HepG2 (cell line): ENCODE results near the gene TCN1. TPM values are rescaled to one million over a fixed set of nuclear protein-coding genes. Genes with fewer than 3 reads are reported as not detected.

ENCODE experiments used
- ATAC-seq: fragments of 200-7000 bp; cut with Tn5 transposase; 3 replicates; pipeline ENCODE4 v1.9.1; 2020; ENCODE audit warnings: mild to moderate bottlenecking, moderate library complexity
- BruUV-seq: library from RNA; stranded (reverse); fragments of 400-500 nt; replicated peaks from 2 replicates; lab custom pipeline; 2021; lab: Mats Ljungman, UMichigan
- CTCF ChIA-PET: fragments of 300-600 bp; formaldehyde crosslinking; extraction: SDS; loops from one replicate; lab custom pipeline; 2021; ENCODE audit warnings: low total read pairs, inconsistent platforms, low intra/inter-chr PET ratio; lab: Yijun Ruan, JAX
- POLR2A ChIA-PET: fragments of 350-600 bp; sonication (Branson Sonifier 250); formaldehyde crosslinking; loops from one replicate; lab custom pipeline; 2020; ENCODE audit warnings: antibody characterized with exemption, inconsistent platforms; lab: Yijun Ruan, JAX
- DNase-seq: peaks from one replicate; pipeline ENCODE4 v3.0.0-alpha.2; 2015; ENCODE audit warnings: low spot score
- FAIRE-seq: peaks from 3 replicates; lab custom pipeline; 2011; peaks lifted over from hg19 to GRCh38; lab: Jason Lieb, UNC
- H2AFZ ChIP-seq: one replicate; pipeline ENCODE4 v1.6.1; 2011; ENCODE audit warnings: low read length, inconsistent platforms
- H3K27ac ChIP-seq: fragments of 300-600 bp; 3 replicates; pipeline ENCODE4 v1.8.0; 2011; ENCODE audit warnings: mixed run types, mild to moderate bottlenecking, mixed read lengths, low read length, inconsistent platforms; ENCODE audit not compliant: insufficient read depth; ENCODE audit errors: extremely low read length
- H3K27me3 ChIP-seq, 2 experiments: fragments of 200-600 bp in 1 of 2; 2 replicates in 1 of 2; 3 replicates in 1 of 2; pipeline versions ENCODE4 v1.6.0 to v1.8.0; 2011; ENCODE audit warnings: low read length in 2 of 2, mild to moderate bottlenecking in 2 of 2, moderate library complexity in 2 of 2, inconsistent platforms in 1 of 2; ENCODE audit not compliant: insufficient read depth in 2 of 2, control insufficient read depth in 1 of 2
- H3K36me3 ChIP-seq, 2 experiments: fragments of 200-600 bp in 1 of 2; replicated peaks in 1 of 2; 2 replicates in 1 of 2; 3 replicates in 1 of 2; pipeline versions ENCODE4 v1.5.1 to v1.8.0; 2011; ENCODE audit warnings: low read length in 2 of 2, inconsistent platforms in 1 of 2; ENCODE audit not compliant: insufficient read depth in 2 of 2, control insufficient read depth in 1 of 2
- H3K4me1 ChIP-seq: 2 replicates; pipeline ENCODE4 v1.5.1; 2012; ENCODE audit warnings: low read length, inconsistent platforms; ENCODE audit not compliant: insufficient read depth
- H3K4me2 ChIP-seq: 2 replicates; pipeline ENCODE4 v1.6.0; 2011; ENCODE audit warnings: low read depth, low read length, inconsistent platforms
- H3K4me3 ChIP-seq, 3 experiments: fragments of 200-600 bp in 1 of 3; sonication (generic), shearing (Covaris generic) in 1 of 3; replicated peaks in 1 of 3; 2 replicates each; pipeline ENCODE4 v1.5.1; 2011 to 2016; ENCODE audit warnings: low read length in 3 of 3, inconsistent platforms in 2 of 3, low read depth in 2 of 3, mild to moderate bottlenecking in 2 of 3, control low read depth in 1 of 3, mixed read lengths in 1 of 3; ENCODE audit not compliant: insufficient read depth in 1 of 3
- H3K79me2 ChIP-seq: one replicate; pipeline ENCODE4 v1.6.1; 2011; ENCODE audit warnings: low read length, inconsistent platforms; ENCODE audit not compliant: insufficient read depth
- H3K9ac ChIP-seq: 2 replicates; pipeline ENCODE4 v1.6.0; 2011; ENCODE audit warnings: mild to moderate bottlenecking, low read depth, low read length, inconsistent platforms; ENCODE audit not compliant: insufficient read depth
- H3K9me3 ChIP-seq: 2 replicates; pipeline ENCODE4 v1.5.1; 2012; ENCODE audit warnings: mild to moderate bottlenecking, low read length
- H4K20me1 ChIP-seq: 2 replicates; pipeline ENCODE4 v1.6.0; 2011; ENCODE audit warnings: inconsistent platforms, mild to moderate bottlenecking, low read length, moderate library complexity; ENCODE audit not compliant: insufficient read depth
- ARID3A ChIP-seq: IDR thresholded peaks from 2 replicates; pipeline ENCODE4 v1.6.1; 2012; ENCODE audit warnings: low read depth, low read length, improper control_type of control experiment
- FOXC1 ChIP-seq: sonication (generic); formaldehyde crosslinking; IDR thresholded peaks from 2 replicates; pipeline ENCODE4 v1.8.0; 2022; ENCODE audit warnings: mild to moderate bottlenecking, missing genetic modification reagents, borderline replicate concordance
- MAZ ChIP-seq, 2 experiments: sonication (generic) in 1 of 2; formaldehyde crosslinking in 1 of 2; IDR thresholded peaks; 2 replicates each; pipeline versions ENCODE4 v1.5.0 to v1.6.1; 2012 to 2020; ENCODE audit warnings: low read depth in 2 of 2, mild to moderate bottlenecking in 2 of 2, borderline replicate concordance in 1 of 2, improper control_type of control experiment in 1 of 2, low read length in 1 of 2, missing genetic modification reagents in 1 of 2, moderate library complexity in 1 of 2
- MED13 ChIP-seq: sonication (generic); formaldehyde crosslinking; IDR thresholded peaks from 2 replicates; pipeline ENCODE4 v1.5.0; 2020; ENCODE audit warnings: missing genetic modification reagents
- MXD4 ChIP-seq: IDR thresholded peaks from 2 replicates; pipeline ENCODE4 v1.6.1; 2016; ENCODE audit warnings: mild to moderate bottlenecking, missing biosample characterization, missing genetic modification reagents
- SKI ChIP-seq: fragments of 450-650 bp; IDR thresholded peaks from one replicate; pipeline ENCODE4 v1.6.1; 2018; ENCODE audit warnings: mild to moderate bottlenecking; ENCODE audit not compliant: partially characterized antibody
- SNAPC5 ChIP-seq: sonication (generic); formaldehyde crosslinking; IDR thresholded peaks from 2 replicates; pipeline ENCODE4 v1.8.1; 2023; ENCODE audit warnings: mild to moderate bottlenecking, missing genetic modification reagents, borderline replicate concordance
- SRSF9 ChIP-seq: fragments of 200-400 bp; formaldehyde crosslinking; IDR thresholded peaks from 2 replicates; pipeline ENCODE4 v1.6.1; 2018; ENCODE audit warnings: borderline replicate concordance, mild to moderate bottlenecking, low read depth, low read length; ENCODE audit not compliant: insufficient read depth, poor library complexity, severe bottlenecking
- TP53 ChIP-seq: sonication (generic); formaldehyde crosslinking; conservative IDR thresholded peaks from 2 replicates; pipeline ENCODE4 v1.4.0; 2020; ENCODE audit warnings: missing genetic modification reagents
- XBP1 ChIP-seq: sonication (generic); formaldehyde crosslinking; IDR thresholded peaks from 2 replicates; pipeline ENCODE4 v1.5.0; 2020; ENCODE audit warnings: missing genetic modification reagents
- ZNF407 ChIP-seq: sonication (generic); formaldehyde crosslinking; IDR thresholded peaks from one replicate; pipeline ENCODE4 v1.5.1; 2020; ENCODE audit warnings: mild to moderate bottlenecking, missing genetic modification reagents; ENCODE audit errors: not compliant biosample characterization
- WGBS: methylation state at CpG from one replicate; pipeline ENCODE4 v1.1.6; 2017; ENCODE audit warnings: low lambda C conversion rate; 5-methylcytosine and 5-hydroxymethylcytosine counted together
- in situ Hi-C: cut with HindIII; loops from 2 replicates; pipeline ENCODE4 v1.10.0; 2017; ENCODE audit warnings: low pct_unique_long_range_greater_than_20kb; ENCODE audit not compliant: extremely low pct_ligation_motif_present
- intact Hi-C: fragments of 100-400 bp; cut with micrococcal nuclease; formaldehyde crosslinking; loops from one replicate; pipeline ENCODE4 v1.10.0; 2022; ENCODE audit not compliant: unreplicated experiment
- polyA plus RNA-seq, 8 experiments: library from polyadenylated mRNA; depleted of rRNA in 3 of 8; stranded (reverse) in 7 of 8; unstranded in 1 of 8; fragments of >200 nt; fragmentation: Illumina TruSeq in 4 of 8; extraction: Trizol in 4 of 8; gene quantifications; 2 replicates each; pipeline versions ENCODE4 v1.2.1 to v1.2.3, GENCODE V29; 2011 to 2016; ENCODE audit warnings: low read depth in 4 of 8, missing spikeins in 1 of 8, mixed read lengths in 1 of 8; ENCODE audit not compliant: insufficient read depth in 1 of 8
- total RNA-seq, 5 experiments: library from RNA; depleted of rRNA; stranded (reverse); fragments of >200 nt; fragmentation: Illumina TruSeq; extraction: Trizol; gene quantifications; 2 replicates each; pipeline ENCODE4 v1.2.3, GENCODE V29; 2016; ENCODE audit warnings: low read depth in 1 of 5

TCN1 gene
- total and polyA plus RNA-seq, 2 of the 13 experiments (the other 11 are each of a cell fraction or from before 2014, with no cell fraction given) = not detected

GRCh38 chr11:59891781-59892181 lies 25.5 kb upstream of the TCN1 start:
- ChIA-PET CTCF (no interaction called here), POLR2A (no interaction called here)
- no peak overlapping the region for H3K4me2 ChIP-seq
- no peaks in the 10 kb centered on the region; a peak in 1 of 5 replicates for H3K27me3 ChIP-seq
- no peak; the same call in 2 of the 3 replicates for ATAC-seq
- no peaks in the 10 kb centered on the region for H3K9me3 ChIP-seq
- DNase-seq = no peak
- no peaks in the 10 kb centered on the region for H3K79me2 ChIP-seq
- no peak for FAIRE-seq
- H3K36me3 ChIP-seq = no peaks in the 10 kb centered on the region
- no peaks in the 10 kb centered on the region for H4K20me1 ChIP-seq
- WGBS = 61% methylated on average over 3 of the region's 4 CpGs
- in situ Hi-C loops (no loop called here), intact Hi-C loops (no loop called here)
- H2AFZ ChIP-seq = no peak overlapping the region
- BruUV-seq = no TSS peak
- H3K27ac ChIP-seq = no peak overlapping the region
- H3K4me1 ChIP-seq = no peaks in the 10 kb centered on the region
- TF ChIP-seq SNAPC5 = no peak
- no peak for TF ChIP-seq MAZ (IDR thresholded peaks at IDR 0.05; ENCODE audit: borderline replicate concordance, low read depth, low read length)
- TF ChIP-seq MAZ (CRISPR knock-in tag; IDR thresholded peaks at IDR 0.05; ENCODE audit: low read depth) = no peak
- no peak for TF ChIP-seq ARID3A
- TF ChIP-seq SKI = no peak
- TF ChIP-seq MXD4 (CRISPR knock-in tag) = no peak
- no peak for TF ChIP-seq TP53 (CRISPR knock-in tag)
- TF ChIP-seq ZNF407 (CRISPR knock-in tag) = no peak
- no peak for TF ChIP-seq SRSF9
- TF ChIP-seq FOXC1 = no peak
- TF ChIP-seq MED13 (CRISPR knock-in tag) = no peak
- no peak for TF ChIP-seq XBP1 (CRISPR knock-in tag)
- TF ChIP-seq, all 625 proteins: peak for 0
- Histone ChIP-seq H3K9ac (no peak overlapping the region), H3K4me3 (no peak overlapping the region)
